Activated CD4-positive, alpha-beta T cell treated with anti-CD3 and anti-CD28 coated beads for 36 hours (primary cell): Measurements from ENCODE around the gene ATXN1. TPM values are rescaled to one million over a fixed set of nuclear protein-coding genes. Genes with fewer than 3 reads are reported as not detected.

Experiments used
- ATAC-seq: fragments of 200-7000 bp; cut with Tn5 transposase; one replicate; pipeline ENCODE4 v1.10.0; 2021; ENCODE audit warnings: mild to moderate bottlenecking, moderate library complexity
- CTCF ChIA-PET: fragments of 350-600 bp; sonication (Branson Sonifier 250); formaldehyde crosslinking; loops from one replicate; lab custom pipeline; 2021; ENCODE audit warnings: antibody characterized with exemption; lab: Charles Lee
- POLR2A ChIA-PET: fragments of 350-600 bp; sonication (Branson Sonifier 250); formaldehyde crosslinking; loops from one replicate; lab custom pipeline; 2021; ENCODE audit warnings: antibody characterized with exemption, inconsistent platforms; lab: Charles Lee
- DNase-seq: peaks from one replicate; pipeline ENCODE4 v3.0.0-alpha.2; 2020
- H3K27ac Mint-ChIP-seq: one replicate; pipeline ENCODE4 v1.8.0; 2021; ENCODE audit warnings: mixed read lengths
- H3K27me3 Mint-ChIP-seq: one replicate; pipeline ENCODE4 v1.8.0; 2021; ENCODE audit warnings: mixed read lengths
- H3K36me3 Mint-ChIP-seq: one replicate; pipeline ENCODE4 v1.8.0; 2021; ENCODE audit warnings: low read depth, mixed read lengths
- H3K4me1 Mint-ChIP-seq: one replicate; pipeline ENCODE4 v1.8.0; 2021; ENCODE audit warnings: mixed read lengths
- H3K4me3 Mint-ChIP-seq: one replicate; pipeline ENCODE4 v1.8.0; 2021; ENCODE audit warnings: mild to moderate bottlenecking, moderate library complexity, mixed read lengths
- H3K9me3 Mint-ChIP-seq: one replicate; pipeline ENCODE4 v1.8.0; 2021; ENCODE audit warnings: low read depth, mixed read lengths
- intact Hi-C, 2 experiments: fragments of 100-400 bp; cut with DNase I in 1 of 2; cut with micrococcal nuclease in 1 of 2; formaldehyde crosslinking; loops; one replicate each; pipeline versions ENCODE4 v1.14.2 to v1.15.1; 2022 to 2024; cut with DNase I, micrococcal nuclease
- total RNA-seq, 2 experiments: library from RNA; stranded (reverse); gene quantifications; one replicate each; pipeline ENCODE4 v1.2.3, GENCODE V29; 2021

Gene ATXN1
- total RNA-seq, 2 experiments from 2014 or later = 19.8 to 22.8 TPM

DNA sequence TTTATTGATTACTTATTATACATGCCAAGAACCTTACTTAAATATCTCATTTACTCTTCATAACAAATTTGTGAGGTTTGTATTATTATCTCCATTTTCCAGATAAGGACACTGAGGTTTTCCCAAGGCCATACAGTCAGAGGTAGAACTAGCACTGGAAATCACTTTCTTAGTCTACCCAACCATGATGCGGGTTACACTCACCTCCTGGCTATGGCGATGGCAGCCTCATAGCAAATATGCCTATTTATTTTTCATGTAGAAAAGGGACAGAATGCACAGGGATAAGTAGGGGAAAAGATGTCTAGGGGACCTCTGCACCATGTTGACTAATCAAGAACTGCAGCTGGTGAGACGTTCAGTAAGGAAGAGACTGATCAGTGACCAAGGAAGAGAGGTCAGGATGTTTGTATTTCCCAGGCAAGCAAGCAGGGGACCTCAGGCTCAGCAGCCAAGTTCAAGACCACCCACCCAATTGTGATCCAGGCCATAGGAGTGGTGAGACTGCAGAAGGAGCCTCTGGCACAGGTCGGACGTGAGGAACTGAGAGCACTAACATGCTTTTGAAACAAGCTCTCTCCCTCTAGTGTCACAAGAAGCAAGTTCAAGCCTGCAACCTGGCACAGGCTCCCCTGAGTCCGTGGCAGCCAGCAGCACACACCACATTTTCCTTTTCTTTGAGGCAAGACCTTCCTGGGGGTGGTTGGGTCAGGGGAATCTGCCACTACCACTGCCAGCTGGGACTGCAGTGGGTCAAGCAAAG lies 425.0 kb downstream of the ATXN1 start:
- Mint-ChIP-seq H3K27ac (no peak overlapping the region), H3K4me1 (no peaks in the 10 kb centered on the region), H3K9me3 (no peaks in the 10 kb centered on the region), H3K4me3 (no peak overlapping the region), H3K27me3 (no peaks in the 10 kb centered on the region), H3K36me3 (no peaks in the 10 kb centered on the region)
- ATAC-seq (no peak), DNase-seq (no peak)
- CTCF ChIA-PET = interaction anchor here (1.1 to 1.3 kb wide), 2 partner anchors 71 to 145 kb away, joined by 3 read pairs; no protein-coding TSS in a partner anchor
- intact Hi-C loops = loop anchor here in 1 of 2 experiments (10.0 kb wide), 1 partner anchor 749 kb away; no protein-coding TSS in a partner anchor
- POLR2A ChIA-PET = no interaction called here

DNA sequence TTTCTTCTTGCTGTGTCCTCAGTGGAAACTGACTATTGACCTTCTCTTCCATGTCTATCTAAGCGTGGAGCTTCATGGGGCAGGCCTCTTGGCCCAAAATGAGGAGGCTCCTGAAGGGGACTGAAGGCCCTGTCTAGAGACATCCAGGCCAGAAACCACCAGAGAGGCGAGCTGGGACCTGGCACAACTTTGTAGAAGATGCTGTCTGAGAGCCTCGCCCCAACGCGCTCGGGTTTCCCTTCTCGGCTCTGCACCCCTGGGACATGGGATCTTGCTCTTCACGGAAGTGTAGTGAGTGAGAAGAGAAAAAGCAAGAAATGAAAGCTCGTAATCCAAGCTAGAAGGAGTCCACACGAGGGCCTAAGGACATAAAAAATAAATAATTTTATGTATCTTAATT lies 426.1 kb downstream of the ATXN1 start:
- CTCF ChIA-PET = interaction anchor here (0.5 to 1.0 kb wide), 2 partner anchors 27 to 135 kb away, joined by 3 read pairs; no protein-coding TSS in a partner anchor

DNA sequence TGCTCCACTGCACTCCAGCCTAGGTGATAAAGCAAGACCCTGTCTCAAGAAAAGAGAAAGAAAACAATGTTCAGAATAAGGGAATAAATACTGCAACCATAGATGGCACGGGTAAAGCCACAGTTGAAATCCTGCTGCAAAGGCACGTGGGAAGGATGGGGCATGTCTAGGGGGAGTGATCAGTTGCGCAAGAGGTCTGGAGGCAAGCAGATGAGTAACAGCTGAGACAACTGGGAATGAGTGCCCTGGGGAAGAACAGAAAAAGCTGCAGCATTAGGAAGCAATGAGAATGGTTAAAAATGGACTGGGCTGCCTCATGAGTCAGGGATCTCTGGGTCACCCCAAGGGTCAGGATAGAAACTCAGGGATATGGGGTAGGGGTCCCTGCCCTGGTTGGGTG lies 426.6 kb downstream of the ATXN1 start:
- ChIA-PET POLR2A (no interaction called here), CTCF (interaction anchor here (0.5 to 1.3 kb wide), 5 partner anchors 18 to 436 kb away, joined by 3 to 4 read pairs (median 3); no protein-coding TSS in a partner anchor)
- intact Hi-C loops = loop anchor here (5.0 to 10.0 kb wide), 5 partner anchors 163 to 750 kb away; no protein-coding TSS in a partner anchor
- Mint-ChIP-seq H3K9me3 (no peaks in the 10 kb centered on the region), H3K4me1 (no peaks in the 10 kb centered on the region), H3K4me3 (no peak overlapping the region), H3K27ac (no peak overlapping the region), H3K36me3 (no peaks in the 10 kb centered on the region), H3K27me3 (no peaks in the 10 kb centered on the region)
- DNase-seq (no peak), ATAC-seq (no peak)

More for the DNA sequence above, 426.1 kb downstream of the ATXN1 start:
- H3K27me3 Mint-ChIP-seq = no peaks in the 10 kb centered on the region
- POLR2A ChIA-PET = no interaction called here
- ATAC-seq (no peak), DNase-seq (no peak)
- no peaks in the 10 kb centered on the region for H3K36me3 Mint-ChIP-seq
- H3K9me3 Mint-ChIP-seq = no peaks in the 10 kb centered on the region
- H3K4me1 Mint-ChIP-seq = no peaks in the 10 kb centered on the region
- H3K4me3 Mint-ChIP-seq = no peak overlapping the region
- intact Hi-C loops = loop anchor here in 1 of 2 experiments (10.0 kb wide), 1 partner anchor 750 kb away; no protein-coding TSS in a partner anchor
- H3K27ac Mint-ChIP-seq = no peak overlapping the region

DNA sequence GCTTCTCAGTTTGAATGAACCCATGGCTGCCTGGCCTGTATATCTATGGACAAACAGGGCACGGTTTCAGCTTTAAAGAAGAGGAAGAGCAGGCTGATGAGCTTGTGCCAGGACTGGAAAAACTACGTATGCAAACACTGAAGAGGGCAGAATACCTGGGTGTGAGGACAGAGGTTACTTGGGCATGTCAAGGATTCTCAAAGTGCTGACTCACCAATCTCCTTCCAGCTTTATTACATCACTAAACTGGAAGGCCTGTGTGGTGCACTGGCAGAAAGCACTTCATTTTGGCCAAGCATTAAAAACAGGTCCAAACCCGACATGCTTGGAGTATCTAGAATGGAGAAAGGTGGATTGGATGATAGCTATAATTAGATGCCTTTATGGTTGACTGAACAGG lies 427.7 kb downstream of the ATXN1 start:
- ChIA-PET CTCF (interaction anchor here (0.6 to 3.5 kb wide), 16 partner anchors 10 to 632 kb away, joined by 3 to 33 read pairs (median 4); no protein-coding TSS in a partner anchor), POLR2A (no interaction called here)
- no peak for DNase-seq
- Mint-ChIP-seq H3K9me3 (no peaks in the 10 kb centered on the region), H3K4me3 (no peak overlapping the region), H3K27ac (no peak overlapping the region), H3K27me3 (no peaks in the 10 kb centered on the region), H3K36me3 (no peaks in the 10 kb centered on the region), H3K4me1 (no peaks in the 10 kb centered on the region)
- ATAC-seq = no peak
- intact Hi-C loops = loop anchor here (5.0 to 10.0 kb wide), 5 partner anchors 164 to 751 kb away; no protein-coding TSS in a partner anchor

DNA sequence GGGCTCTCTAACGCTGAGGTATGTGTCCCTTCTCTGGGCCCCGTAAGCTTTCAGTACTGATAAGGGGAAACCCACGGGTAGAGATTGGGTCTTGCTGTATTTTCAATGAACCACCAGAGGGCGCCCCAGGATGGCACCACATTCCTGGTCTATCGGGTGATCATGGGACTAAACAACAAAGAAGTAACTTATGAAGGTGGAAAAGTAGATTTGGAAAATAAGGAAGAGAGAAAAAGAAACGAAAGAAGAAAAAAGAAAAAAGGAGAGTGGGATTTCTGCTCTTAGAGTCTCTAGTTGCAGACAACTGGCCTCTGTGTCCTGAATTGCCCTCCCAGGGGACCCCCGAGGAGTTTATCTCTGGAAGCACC lies 429.1 kb downstream of the ATXN1 start:
- POLR2A ChIA-PET = interaction anchor here (0.7 kb wide), 1 partner anchor 175 kb away, joined by 3 read pairs; no protein-coding TSS in a partner anchor
- peaks cover 4% of the 10 kb centered on the region for H3K36me3 Mint-ChIP-seq
- ATAC-seq = peak; percentile 98

DNA sequence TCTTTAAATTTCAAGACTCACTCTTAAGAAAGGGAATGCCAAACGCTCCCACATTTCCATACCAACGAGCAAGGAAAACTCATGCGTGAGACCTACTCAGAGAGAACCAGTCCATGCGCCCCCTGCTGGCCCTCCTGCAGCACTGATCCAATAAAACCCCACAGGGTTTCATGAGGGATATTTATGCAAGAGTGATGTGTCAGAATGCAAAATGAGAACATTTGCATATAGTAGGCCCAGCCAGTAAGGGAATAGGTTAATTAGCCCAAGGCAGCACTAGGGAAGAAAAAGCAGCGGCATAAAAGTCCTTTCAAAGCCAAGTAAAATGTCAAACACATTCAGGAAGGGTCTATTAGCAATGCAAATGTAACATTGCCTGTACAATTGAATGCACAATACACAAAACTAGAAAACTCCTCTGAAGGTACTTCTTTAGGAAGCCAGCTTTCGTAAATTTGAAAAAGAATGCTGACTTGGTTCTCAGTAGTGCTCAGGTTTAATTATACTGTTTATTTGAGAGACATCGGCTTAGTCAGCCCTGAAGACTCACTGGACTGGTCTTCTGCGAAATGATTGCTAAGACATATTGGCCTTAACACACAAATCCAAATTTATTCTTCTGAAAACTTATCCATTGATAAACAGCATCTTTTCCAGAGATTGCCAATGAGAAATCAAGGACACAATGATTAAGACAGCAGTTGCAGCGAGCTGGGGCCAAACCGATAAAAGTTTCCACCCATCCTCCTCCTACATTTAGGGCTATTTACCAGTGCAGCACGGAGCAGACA lies 429.7 kb downstream of the ATXN1 start:
- ChIA-PET POLR2A (interaction anchor here (0.7 kb wide), 1 partner anchor 176 kb away, joined by 3 read pairs; no protein-coding TSS in a partner anchor), CTCF (interaction anchor here (0.6 to 3.5 kb wide), 43 partner anchors 8 to 1569 kb away, joined by 3 to 33 read pairs (median 4); no protein-coding TSS in a partner anchor)
- no peak overlapping the region for H3K27ac Mint-ChIP-seq
- no peaks in the 10 kb centered on the region for H3K4me1 Mint-ChIP-seq
- peaks cover 7% of the 10 kb centered on the region for H3K36me3 Mint-ChIP-seq
- H3K27me3 Mint-ChIP-seq = no peaks in the 10 kb centered on the region
- no peak overlapping the region for H3K4me3 Mint-ChIP-seq
- peak; percentile 86 for DNase-seq
- ATAC-seq = peak; percentile 83
- H3K9me3 Mint-ChIP-seq = no peaks in the 10 kb centered on the region
- intact Hi-C loops = loop anchor here (1.0 to 10.0 kb wide), 16 partner anchors 9 to 755 kb away; no protein-coding TSS in a partner anchor

More for the DNA sequence above, 429.1 kb downstream of the ATXN1 start:
- no peaks in the 10 kb centered on the region for H3K27me3 Mint-ChIP-seq
- no peaks in the 10 kb centered on the region for H3K4me1 Mint-ChIP-seq
- H3K9me3 Mint-ChIP-seq = no peaks in the 10 kb centered on the region
- DNase-seq = peak; percentile 91
- intact Hi-C loops = loop anchor here (1.0 to 10.0 kb wide), 12 partner anchors 10 to 754 kb away; no protein-coding TSS in a partner anchor
- no peak overlapping the region for H3K4me3 Mint-ChIP-seq
- CTCF ChIA-PET = interaction anchor here (0.6 to 3.5 kb wide), 42 partner anchors 9 to 1570 kb away, joined by 3 to 33 read pairs (median 4); no protein-coding TSS in a partner anchor
- no peak overlapping the region for H3K27ac Mint-ChIP-seq

DNA sequence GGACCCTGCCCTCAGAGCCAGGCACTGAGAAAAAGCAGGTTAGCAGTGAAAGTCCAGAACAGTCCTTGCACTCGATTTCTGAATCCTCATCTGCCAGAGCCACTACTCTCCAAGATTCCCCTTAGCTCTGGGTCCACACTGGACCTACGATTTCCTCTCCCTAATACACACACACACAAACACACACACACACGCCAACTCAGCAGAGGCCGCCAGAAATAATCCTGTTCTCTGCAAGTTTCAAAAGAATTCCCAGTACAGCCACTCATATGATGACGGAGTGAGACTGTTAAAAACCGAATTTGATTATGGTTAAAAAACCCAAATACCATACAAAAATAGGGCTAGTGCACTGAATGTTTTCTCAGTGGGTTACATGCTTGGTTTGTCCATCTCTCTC lies 432.0 kb downstream of the ATXN1 start:
- H3K36me3 Mint-ChIP-seq = peaks cover 17% of the 10 kb centered on the region
- H3K27ac Mint-ChIP-seq = no peak overlapping the region
- H3K27me3 Mint-ChIP-seq = no peaks in the 10 kb centered on the region
- DNase-seq (no peak), ATAC-seq (no peak)
- H3K4me3 Mint-ChIP-seq = no peak overlapping the region
- CTCF ChIA-PET = interaction anchor here (1.3 to 1.8 kb wide), 2 partner anchors 9 to 12 kb away, joined by 5 to 6 read pairs; no protein-coding TSS in a partner anchor
- H3K9me3 Mint-ChIP-seq = no peaks in the 10 kb centered on the region
- intact Hi-C loops = loop anchor here in 1 of 2 experiments (10.0 kb wide), 1 partner anchor 356 kb away; no protein-coding TSS in a partner anchor
- H3K4me1 Mint-ChIP-seq = peaks cover 17% of the 10 kb centered on the region
- POLR2A ChIA-PET = interaction anchor here (0.7 kb wide), 1 partner anchor 642 kb away, joined by 3 read pairs; no protein-coding TSS in a partner anchor

DNA sequence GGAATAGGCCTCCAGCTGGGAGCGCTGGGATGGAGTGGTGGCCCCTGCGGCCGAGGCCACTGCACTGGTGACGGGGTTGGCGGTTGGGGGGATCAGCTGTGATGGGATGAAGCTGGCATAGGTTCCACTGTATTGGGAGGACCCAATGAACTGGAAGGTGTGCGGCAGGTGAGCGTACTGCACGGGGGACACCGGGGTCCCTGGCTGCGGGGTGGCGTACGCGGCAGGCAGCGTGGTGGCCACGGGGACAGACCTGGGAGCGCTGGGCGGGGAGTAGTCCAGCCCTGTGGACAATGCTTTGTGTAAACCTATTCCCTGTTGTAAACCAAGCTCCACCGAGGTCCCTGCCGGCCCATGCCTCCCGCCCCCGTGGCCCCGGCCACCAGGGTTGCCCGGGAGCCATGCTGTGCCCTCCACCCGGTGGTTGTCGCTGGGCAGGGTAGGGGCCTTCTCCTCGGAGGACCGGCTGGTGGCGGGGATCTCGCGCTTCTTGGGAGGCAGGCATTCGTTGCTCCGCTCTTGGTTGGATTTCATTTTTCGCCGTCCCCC lies 433.4 kb downstream of the ATXN1 start:
- intact Hi-C loops = loop anchor here in 1 of 2 experiments (10.0 kb wide), 1 partner anchor 357 kb away; no protein-coding TSS in a partner anchor
- H3K4me3 Mint-ChIP-seq = no peak overlapping the region
- ATAC-seq (no peak), DNase-seq (no peak)
- CTCF ChIA-PET = interaction anchor here (0.6 kb wide), 1 partner anchor 387 kb away, joined by 3 read pairs; no protein-coding TSS in a partner anchor
- POLR2A ChIA-PET = no interaction called here
- no peaks in the 10 kb centered on the region for H3K9me3 Mint-ChIP-seq
- no peaks in the 10 kb centered on the region for H3K27me3 Mint-ChIP-seq
- no peak overlapping the region for H3K27ac Mint-ChIP-seq
- H3K36me3 Mint-ChIP-seq = peaks cover 19% of the 10 kb centered on the region
- peaks cover 27% of the 10 kb centered on the region for H3K4me1 Mint-ChIP-seq

DNA sequence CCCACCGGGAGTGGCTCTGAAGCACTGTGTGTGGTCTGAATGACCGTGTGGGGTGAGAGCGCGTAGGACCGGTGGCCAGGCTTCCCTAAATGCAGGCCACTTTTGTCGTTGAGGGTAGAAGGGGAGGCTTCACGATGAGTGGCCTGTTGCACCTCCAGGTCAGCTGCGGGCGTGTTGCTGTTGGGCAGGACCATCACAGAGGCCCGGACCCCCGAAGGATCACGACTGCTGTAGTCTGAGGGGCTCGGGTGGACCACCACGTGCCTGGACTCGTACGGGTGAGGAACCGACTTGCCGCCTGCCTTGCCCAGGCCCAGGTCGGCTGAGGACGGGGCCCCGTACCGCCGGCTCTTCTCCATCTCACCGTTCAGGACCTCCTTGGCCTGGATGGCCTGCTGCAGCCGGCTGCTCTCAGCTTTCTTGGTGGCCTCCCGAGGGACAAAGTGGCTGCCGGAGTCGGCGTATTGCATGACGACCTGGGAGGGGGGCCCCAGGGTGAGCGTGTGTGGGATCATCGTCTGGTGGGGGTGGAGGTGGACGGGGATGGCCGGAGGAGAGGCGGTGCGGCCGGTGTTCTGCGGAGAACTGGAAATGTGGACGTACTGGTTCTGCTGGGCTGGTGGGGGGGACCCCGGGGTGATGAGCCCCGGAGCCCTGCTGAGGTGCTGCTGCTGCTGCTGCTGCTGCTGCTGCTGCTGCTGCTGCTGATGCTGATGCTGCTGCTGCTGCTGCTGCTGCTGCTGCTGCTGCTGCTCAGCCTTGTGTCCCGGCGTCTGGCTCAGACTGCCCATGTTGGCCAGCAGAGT lies 434.1 kb downstream of the ATXN1 start:
- H3K4me3 Mint-ChIP-seq = no peak overlapping the region

DNA sequence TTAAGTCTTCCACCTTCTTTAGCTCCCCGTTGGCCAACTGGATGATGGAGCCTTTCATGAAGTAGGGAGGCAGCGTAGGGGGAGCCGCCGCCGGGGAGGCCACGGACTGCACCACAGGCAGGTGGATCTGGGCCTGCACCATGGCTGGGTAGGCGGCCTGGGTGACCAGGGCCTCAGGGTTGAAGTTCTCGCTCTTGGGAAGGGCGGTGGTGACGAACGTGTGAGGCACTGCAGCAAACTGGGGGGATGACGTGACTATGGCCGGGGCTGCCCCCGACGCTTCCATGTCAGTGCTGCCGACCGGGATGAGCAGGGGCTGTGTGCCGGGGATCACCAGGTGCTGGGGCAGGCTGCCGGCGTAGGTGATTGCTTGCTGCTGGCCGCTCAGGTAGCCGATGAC lies 434.7 kb downstream of the ATXN1 start:
- ChIA-PET CTCF (no interaction called here), POLR2A (no interaction called here)
- DNase-seq (no peak), ATAC-seq (no peak)
- peaks cover 19% of the 10 kb centered on the region for H3K36me3 Mint-ChIP-seq
- no peak overlapping the region for H3K27ac Mint-ChIP-seq
- intact Hi-C loops = loop anchor here in 1 of 2 experiments (10.0 kb wide), 1 partner anchor 358 kb away; no protein-coding TSS in a partner anchor
- peaks cover 41% of the 10 kb centered on the region for H3K4me1 Mint-ChIP-seq
- H3K9me3 Mint-ChIP-seq = no peaks in the 10 kb centered on the region
- no peak overlapping the region for H3K4me3 Mint-ChIP-seq
- H3K27me3 Mint-ChIP-seq = no peaks in the 10 kb centered on the region

More for the DNA sequence above, 434.1 kb downstream of the ATXN1 start:
- H3K4me1 Mint-ChIP-seq = peaks cover 34% of the 10 kb centered on the region
- ChIA-PET POLR2A (no interaction called here), CTCF (no interaction called here)
- intact Hi-C loops = loop anchor here in 1 of 2 experiments (10.0 kb wide), 1 partner anchor 358 kb away; no protein-coding TSS in a partner anchor
- H3K36me3 Mint-ChIP-seq = peaks cover 19% of the 10 kb centered on the region
- no peaks in the 10 kb centered on the region for H3K27me3 Mint-ChIP-seq
- ATAC-seq (no peak), DNase-seq (no peak)
- no peaks in the 10 kb centered on the region for H3K9me3 Mint-ChIP-seq
- no peak overlapping the region for H3K27ac Mint-ChIP-seq
